Measurements from ENCODE around the gene OSBPL2. TPM values are rescaled to one million over a fixed set of nuclear protein-coding genes. Genes with fewer than 3 reads are reported as not detected.

The OSBPL2 gene
- total and polyA plus RNA-seq, 12 donors: 12.6 to 55.7 (median 39.8) TPM

DNA sequence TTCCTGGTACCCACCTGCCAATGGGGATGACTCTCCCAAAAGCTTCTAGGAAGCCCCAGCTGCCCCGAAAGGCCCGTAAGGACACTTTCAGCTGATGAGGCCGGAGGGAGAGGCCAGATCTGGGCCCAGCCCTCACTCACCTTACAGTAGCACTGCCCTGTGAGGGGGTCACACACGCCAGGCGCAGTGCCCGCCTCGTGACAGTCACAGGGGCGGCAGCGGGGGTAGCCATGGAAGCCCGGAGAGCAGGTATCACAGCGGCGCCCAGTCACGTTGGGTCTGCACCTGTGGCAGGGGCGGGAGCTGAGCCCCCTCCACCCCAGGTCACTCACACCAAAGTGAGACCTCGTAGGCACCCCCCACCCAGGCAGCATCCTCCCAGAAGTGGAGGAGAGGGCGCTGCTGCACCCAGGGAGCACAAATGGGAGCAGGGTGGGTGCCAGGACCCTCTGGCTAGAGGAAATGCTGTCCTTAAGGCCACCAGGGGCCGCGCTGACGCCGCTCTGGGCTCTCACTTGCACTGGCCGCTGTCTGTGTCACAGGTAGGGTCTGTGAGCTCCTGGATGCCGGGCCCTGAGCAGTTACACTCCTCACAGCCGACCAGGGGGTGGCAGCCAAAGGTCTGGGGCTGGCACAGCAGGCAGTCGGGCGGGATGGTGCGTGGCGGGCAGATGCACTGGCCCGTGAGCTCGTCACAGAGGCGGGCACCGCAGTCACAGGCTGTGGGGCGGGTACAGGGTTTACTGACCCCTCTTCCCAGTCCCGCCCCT is 89.6 kb downstream of the OSBPL2 start:
- no peak for ATAC-seq
- 89 to 90% methylated on average over 33 of the region's 33 CpGs for WGBS, 2 donors
- intact Hi-C loops (cut with DNase I): no loop called here
- DNase-seq: peak in 1 of 2 donors; percentile 13
- Histone ChIP-seq H3K27ac (no peak overlapping the region), H3K27me3 (no peaks in the 10 kb centered on the region), H3K4me1 (peaks cover 0 to 5% (median 0%) of the 10 kb centered on the region in 9 donors), H3K9me3 (no peaks in the 10 kb centered on the region), H3K36me3 (peaks cover 10 to 98% (median 83%) of the 10 kb centered on the region in 9 donors), H3K4me3 (no peak overlapping the region)
- TF ChIP-seq, protein P1, sequence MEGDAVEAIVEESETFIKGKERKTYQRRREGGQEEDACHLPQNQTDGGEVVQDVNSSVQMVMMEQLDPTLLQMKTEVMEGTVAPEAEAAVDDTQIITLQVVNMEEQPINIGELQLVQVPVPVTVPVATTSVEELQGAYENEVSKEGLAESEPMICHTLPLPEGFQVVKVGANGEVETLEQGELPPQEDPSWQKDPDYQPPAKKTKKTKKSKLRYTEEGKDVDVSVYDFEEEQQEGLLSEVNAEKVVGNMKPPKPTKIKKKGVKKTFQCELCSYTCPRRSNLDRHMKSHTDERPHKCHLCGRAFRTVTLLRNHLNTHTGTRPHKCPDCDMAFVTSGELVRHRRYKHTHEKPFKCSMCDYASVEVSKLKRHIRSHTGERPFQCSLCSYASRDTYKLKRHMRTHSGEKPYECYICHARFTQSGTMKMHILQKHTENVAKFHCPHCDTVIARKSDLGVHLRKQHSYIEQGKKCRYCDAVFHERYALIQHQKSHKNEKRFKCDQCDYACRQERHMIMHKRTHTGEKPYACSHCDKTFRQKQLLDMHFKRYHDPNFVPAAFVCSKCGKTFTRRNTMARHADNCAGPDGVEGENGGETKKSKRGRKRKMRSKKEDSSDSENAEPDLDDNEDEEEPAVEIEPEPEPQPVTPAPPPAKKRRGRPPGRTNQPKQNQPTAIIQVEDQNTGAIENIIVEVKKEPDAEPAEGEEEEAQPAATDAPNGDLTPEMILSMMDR (IDR thresholded peaks at IDR 0.05): no peak

DNA sequence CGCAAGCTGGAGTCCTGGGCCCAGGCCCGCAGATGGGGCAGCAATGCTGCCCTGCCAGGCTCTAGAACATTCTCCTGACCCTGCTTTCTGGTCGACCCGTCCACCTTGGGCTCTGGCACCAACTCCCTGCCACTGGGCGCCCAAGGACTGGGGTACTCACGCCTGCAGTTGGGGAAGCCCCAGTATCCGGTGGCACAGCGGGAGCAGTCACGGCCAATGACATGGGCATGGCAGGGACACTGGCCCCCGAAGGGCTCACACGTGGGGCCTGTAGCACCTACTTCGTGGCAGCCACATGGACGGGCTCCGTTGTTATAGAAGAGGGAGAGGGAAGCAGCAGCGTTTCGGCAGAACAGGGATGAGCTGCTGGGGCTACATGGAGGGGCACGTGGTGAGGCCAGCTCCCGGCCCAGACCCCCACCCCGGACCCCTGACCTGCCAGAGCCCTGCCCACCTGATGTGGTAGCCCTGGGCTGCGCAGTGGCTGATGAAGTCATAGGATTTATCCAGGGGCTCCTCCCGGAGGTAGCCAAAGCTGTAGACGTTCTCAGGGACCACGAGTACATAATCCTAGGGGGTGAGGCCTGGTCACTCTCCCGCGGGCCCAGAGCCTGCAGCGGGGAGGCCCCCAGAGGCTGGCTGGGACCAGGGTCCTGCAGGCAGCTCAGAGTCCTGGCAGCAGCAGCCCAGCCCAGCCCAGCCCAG is 90.5 kb downstream of the OSBPL2 start:
- TF ChIP-seq, protein P1 (IDR thresholded peaks at IDR 0.05): no peak
- Histone ChIP-seq H3K9me3 (no peaks in the 10 kb centered on the region), H3K36me3 (peaks cover 10 to 98% (median 78%) of the 10 kb centered on the region in 9 donors), H3K27ac (no peak overlapping the region), H3K4me1 (peaks cover 0 to 5% (median 0%) of the 10 kb centered on the region in 9 donors), H3K4me3 (no peak overlapping the region), H3K27me3 (no peaks in the 10 kb centered on the region)
- WGBS, 2 donors: 89 to 92% methylated on average over 26 of the region's 26 CpGs
- DNase-seq (no peak), ATAC-seq (no peak)
- intact Hi-C loops (cut with DNase I): no loop called here

GRCh38 chr20:62329389-62330377 is 91.4 kb downstream of the OSBPL2 start:
- Histone ChIP-seq H3K4me3 (no peak overlapping the region), H3K36me3 (peaks cover 10 to 98% (median 78%) of the 10 kb centered on the region in 9 donors), H3K27ac (no peak overlapping the region), H3K27me3 (no peaks in the 10 kb centered on the region), H3K9me3 (no peaks in the 10 kb centered on the region), H3K4me1 (peaks cover 0 to 5% (median 0%) of the 10 kb centered on the region in 9 donors)
- 96% methylated on average over 37 of the region's 37 CpGs for WGBS, 2 donors
- TF ChIP-seq, protein P1 (IDR thresholded peaks at IDR 0.05): no peak
- no peak for DNase-seq
- intact Hi-C loops (cut with DNase I): no loop called here
- ATAC-seq: no peak
